ENCODE data around the gene KIAA0232.

DNA sequence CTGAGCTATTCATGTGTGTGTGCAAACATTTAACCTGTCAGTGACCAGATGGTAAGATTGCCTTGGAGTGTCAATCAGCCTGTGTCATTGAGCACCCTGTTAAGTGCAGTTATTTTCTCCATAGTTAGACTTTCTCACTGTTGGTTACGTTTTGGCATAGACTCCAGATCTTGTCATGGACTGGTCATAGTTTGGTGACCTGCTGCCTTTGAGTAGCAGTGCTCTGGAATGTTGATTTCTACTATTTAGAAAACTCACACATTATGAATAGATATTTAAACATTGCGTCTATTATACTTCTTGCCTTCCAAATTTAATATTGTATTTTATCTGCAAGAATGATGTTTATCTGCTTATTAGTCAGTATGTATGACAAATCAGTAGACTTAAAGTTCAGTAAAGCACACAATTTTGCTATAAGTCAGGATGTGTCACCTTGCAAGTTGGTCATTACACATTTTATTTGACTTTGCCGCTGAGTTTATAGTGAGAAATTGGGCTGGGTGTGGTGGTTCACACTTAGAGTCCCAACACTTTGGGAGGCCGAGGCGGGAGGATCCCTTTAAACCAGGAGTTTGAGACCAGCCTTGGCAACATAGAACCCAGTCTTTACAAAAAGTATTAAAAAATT is 42.4 kb downstream of the KIAA0232 start:
- no peak for TF ChIP-seq POLR2AphosphoS5 (IDR thresholded peaks at IDR 0.05)
- TF ChIP-seq POLR2A (IDR thresholded peaks at IDR 0.05), result no peak
